Measurements from ENCODE around the gene PDCD10.

DNA sequence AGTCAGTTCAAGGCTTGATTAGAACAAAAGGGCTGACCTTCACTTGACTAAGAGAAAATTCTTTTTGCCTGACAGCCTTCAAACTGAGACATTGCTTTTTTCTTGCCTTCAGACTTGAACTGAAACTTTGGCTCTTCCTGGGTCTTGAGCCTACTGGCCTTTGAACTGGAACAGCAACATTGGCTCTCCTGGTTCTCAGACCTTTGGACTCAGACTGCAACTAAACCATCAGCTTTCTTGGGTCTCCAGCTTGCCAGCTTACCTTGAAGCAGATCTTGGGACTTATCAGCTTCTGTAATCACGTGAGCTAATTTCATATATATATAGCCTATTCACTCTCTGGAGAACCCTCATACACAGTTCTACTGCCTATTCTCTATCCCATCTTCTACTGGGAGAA is 61.5 kb downstream of the PDCD10 start:
- no peak for TF ChIP-seq CTCF (IDR thresholded peaks at IDR 0.05; ENCODE audit: low read depth, low read length)
- TF ChIP-seq POLR2A (IDR thresholded peaks at IDR 0.05; ENCODE audit: extremely low read depth, insufficient read length), result no peak

Data from NB4 (cell line).